Occipital lobe (tissue), 2 donors: ENCODE measurements around the gene ARHGAP1. TPM values are rescaled to one million over a fixed set of nuclear protein-coding genes. Genes with fewer than 3 reads are reported as not detected.
"Not testable (repeated sequence)": the region's sequence is repeated elsewhere in the genome, so short reads cannot be mapped to it uniquely, and the experiment has no call there.

Experiments used
- DNase-seq: peaks from one replicate; lab custom pipeline; 2025; lab: John Stamatoyannopoulos, UW
- total RNA-seq: library from RNA; depleted of rRNA; stranded (reverse); fragments of >200 nt; gene quantifications from one replicate; pipeline ENCODE4 v1.2.3, GENCODE V29; 2014

ARHGAP1 gene
- total RNA-seq, 1 donor from 2014 or later: 17.6 TPM

GRCh38 chr11:46674463-46675287 is 25.7 kb downstream of the ARHGAP1 start:
- no peak for DNase-seq

- DNase-seq: no peak
Measured at GRCh38 chr11:46673713-46674462, 26.5 kb downstream of the ARHGAP1 start.

GRCh38 chr11:46672381-46672839 is 28.0 kb downstream of the ARHGAP1 start:
- DNase-seq: no peak

- no peak for DNase-seq
Measured at GRCh38 chr11:46671958-46672315, 28.5 kb downstream of the ARHGAP1 start.

GRCh38 chr11:46670521-46670920 is 29.9 kb downstream of the ARHGAP1 start:
- DNase-seq: not testable (repeated sequence)

DNA sequence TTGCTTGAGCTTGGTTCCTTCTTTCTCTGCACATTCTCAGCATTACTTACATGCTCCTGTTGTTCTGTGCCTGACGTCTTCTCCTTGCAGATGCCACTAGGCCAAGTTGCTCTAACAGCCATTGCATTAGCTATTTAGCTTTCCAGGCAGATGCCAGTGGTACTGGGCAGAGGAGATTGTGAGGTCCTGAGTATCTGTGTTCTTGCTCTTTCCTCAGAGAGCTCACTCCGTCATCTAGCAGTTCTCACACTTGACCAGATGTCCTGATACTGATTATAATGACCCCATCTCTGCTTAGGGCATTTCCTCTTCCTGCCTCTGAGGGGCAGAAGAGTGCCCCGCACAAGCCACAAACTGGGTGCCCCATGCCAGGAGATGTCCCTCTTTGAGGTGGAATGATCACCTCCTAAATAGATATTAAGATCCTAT is 30.7 kb downstream of the ARHGAP1 start:
- DNase-seq: no peak

DNA sequence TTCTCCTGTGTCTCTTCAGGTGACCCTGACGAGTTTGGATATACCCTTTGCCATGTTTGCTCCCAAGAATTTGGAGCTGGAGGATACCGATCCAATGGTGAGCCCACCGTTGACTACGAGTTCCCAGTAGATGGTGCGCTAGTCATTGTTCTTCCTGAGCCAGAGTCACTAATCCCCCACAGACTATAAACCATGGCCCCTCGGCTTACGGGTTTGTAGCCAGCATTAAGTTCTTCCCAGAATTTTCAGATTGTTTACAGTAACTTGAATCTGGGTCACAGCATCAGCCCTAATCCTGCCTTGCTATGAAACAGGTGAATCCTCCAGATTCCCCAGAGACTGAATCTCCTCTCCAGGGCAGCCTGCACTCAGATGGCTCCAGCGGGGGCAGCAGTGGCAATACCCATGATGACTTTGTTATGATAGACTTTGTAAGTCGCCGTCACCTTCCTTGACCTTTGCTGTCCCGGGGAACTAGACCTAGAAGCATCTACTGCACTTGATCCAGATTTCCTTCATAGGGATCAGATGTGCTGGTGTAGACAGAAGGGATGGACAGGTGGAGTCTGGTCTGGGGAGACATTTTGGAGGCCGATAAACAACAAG is 31.8 kb downstream of the ARHGAP1 start:
- DNase-seq: no peak

DNA sequence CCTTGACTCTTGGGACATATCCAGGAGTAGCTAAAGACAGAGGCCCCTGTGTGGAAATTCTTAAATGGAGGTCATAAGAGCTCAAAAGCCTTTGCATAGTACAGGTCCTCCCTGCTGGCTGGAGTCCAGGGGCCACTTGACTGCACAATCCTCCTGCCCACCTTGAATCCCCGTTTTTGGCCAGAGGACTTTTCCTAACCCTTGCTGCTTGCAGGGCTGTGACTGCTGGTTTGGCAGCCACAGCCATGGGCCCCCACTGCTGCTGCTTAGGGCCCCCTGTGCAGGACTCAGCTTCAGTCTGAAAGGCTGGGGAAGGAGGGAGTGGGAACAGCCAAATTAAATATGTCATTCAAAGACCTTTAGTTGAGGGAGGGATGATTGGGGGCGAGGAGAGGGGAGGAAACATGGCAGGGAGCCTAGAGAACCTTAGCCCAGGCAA is 33.4 kb downstream of the ARHGAP1 start:
- DNase-seq: no peak

- no peak for DNase-seq
Measured at GRCh38 chr11:46666516-46666915, 33.9 kb downstream of the ARHGAP1 start.

DNA sequence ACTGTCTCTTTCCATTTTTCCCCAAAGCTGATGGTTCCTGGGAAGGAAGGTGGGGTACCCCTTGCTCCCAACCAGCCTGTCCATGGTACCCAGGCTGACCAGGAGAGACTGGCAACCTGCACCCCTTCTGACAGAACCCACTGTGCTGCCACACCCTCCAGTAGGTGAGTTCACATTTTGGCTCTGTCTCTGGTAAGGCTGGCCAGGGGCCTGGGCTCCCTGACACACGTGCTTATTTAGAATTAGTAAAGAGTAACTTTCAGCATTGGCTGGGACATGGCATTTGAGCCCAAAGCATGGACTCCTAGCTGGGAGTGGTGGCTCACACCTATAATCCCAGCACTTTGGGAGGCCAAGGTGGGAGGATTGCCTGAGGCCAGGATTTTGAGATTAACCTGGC is 35.1 kb downstream of the ARHGAP1 start:
- no peak for DNase-seq

DNA sequence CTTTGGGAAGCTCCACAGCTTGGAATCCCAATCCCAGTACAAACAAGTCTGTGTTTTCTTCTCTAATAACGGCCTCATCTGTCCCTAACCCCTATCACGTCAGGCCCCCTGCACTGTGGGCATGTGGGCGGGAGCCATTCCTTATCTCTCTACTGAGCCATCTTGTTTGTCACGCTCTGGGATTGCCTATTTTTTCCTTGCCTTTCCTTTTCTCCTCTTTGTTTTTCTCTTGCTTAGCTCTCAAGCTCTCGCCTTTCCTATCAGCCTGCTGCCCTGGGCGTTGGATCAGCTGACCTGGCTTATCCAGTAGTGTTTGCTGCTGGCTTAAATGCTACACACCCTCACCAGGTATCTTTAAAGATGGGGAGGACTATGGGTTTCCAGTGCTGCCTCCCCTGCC is 35.8 kb downstream of the ARHGAP1 start:
- DNase-seq: no peak

- no peak for DNase-seq
Measured at GRCh38 chr11:46663277-46663940, 37.0 kb downstream of the ARHGAP1 start.

- no peak for DNase-seq
Measured at GRCh38 chr11:46662366-46662765, 38.1 kb downstream of the ARHGAP1 start.

DNA sequence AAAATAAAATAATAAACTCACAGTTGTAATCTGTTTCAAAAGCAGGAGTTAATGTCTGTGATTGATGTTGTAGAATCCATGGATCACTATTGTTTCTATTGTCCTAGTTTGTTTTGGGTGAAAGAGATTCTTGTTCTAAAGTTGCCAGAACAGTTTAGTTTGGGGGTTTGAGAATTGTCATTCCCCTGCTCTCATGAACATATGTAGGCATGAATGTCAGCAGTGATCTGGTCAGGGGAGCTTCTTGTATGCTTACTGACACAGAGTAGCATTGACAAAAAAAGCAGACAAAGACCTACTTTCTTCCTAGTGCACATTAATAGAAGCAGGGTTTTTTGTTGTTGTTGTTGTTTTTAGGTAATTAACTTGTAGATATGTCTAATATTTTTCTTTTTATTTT is 38.6 kb downstream of the ARHGAP1 start:
- no peak for DNase-seq

GRCh38 chr11:46659908-46660307 is 40.5 kb downstream of the ARHGAP1 start:
- DNase-seq: no peak

DNA sequence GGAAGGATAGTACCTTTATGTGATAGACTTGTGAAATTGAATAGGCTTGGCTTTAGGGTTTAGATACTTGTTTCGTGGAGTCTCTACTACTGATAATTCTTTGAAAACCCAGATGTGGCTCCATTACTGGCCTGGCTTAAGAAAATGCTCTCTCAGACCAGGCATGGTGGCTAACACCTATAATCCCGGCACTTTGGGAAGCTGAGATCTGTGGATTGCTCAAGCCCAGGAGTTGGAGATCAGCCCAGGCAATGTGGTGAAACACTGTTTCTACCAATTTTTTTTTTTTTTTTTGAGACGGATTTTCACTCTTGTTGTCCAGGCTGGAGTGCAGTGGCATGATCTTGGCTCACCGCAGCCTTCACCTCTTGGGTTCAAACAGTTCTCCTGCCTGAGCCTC is 42.2 kb downstream of the ARHGAP1 start:
- no peak for DNase-seq

GRCh38 chr11:46657186-46657585 is 43.2 kb downstream of the ARHGAP1 start:
- DNase-seq: no peak

GRCh38 chr11:46655631-46656030 is 44.8 kb downstream of the ARHGAP1 start:
- DNase-seq: no peak

DNA sequence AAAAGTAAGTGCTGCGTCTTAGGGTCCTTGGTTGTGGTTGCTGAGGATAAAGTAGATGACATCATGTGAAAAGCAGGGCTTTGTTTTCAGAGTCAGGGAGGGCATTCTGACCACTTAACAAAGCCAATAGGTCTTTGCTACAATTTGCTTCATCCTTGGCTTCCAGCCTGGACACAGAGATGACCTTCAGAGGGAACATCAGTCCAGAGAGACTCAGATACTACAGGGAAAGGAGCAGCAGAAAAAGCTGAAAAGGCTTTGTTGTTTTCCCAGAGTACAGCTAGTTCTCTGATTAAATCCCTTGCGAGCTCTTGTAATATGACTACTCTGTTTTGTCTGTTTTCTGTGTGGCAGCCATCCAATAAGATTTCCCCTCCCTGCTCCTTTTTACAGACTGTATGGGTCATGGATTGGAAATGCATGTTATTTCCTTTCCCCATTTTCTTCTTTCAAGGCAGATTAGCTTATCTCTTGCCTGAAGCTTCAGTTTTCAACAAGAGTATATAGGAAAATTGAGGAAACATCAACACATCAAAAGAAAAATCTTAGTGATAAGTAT is 51.2 kb downstream of the ARHGAP1 start:
- DNase-seq: peak; percentile 27

GRCh38 chr11:46643986-46644385 is 56.4 kb downstream of the ARHGAP1 start:
- no peak for DNase-seq

GRCh38 chr11:46643531-46643930 is 56.9 kb downstream of the ARHGAP1 start:
- no peak for DNase-seq
